Naive thymus-derived CD8-positive, alpha-beta T cell (primary cell): ENCODE data around the gene ETF1. TPM values are rescaled to one million over a fixed set of nuclear protein-coding genes. Genes with fewer than 3 reads are reported as not detected.

Experiments used
- ATAC-seq, 2 donors: fragments of 150-1000 bp; cut with Tn5 transposase in 1 of 2; sonication (Bioruptor Pico), chemical (Tn5 transposase) in 1 of 2; 1 replicate in 1 of 2; 2 replicates in 1 of 2; pipeline ENCODE4 v1.10.0; 2021; ENCODE audit warnings: mild to moderate bottlenecking in 2 of 2, moderate library complexity in 2 of 2
- POLR2A ChIA-PET: fragments of 350-600 bp; sonication (Branson Sonifier 250); formaldehyde crosslinking; loops from one replicate; lab custom pipeline; 2021; ENCODE audit warnings: antibody characterized with exemption; lab: Charles Lee
- DNase-seq, 10 donors: peaks; one replicate each; pipeline versions ENCODE4 v3.0.0 to v3.0.0-alpha.2; 2020 to 2022
- H3K27ac Mint-ChIP-seq, 10 donors: one replicate each; pipeline ENCODE4 v1.8.0; 2020 to 2022; ENCODE audit warnings: mild to moderate bottlenecking in 10 of 10, mixed read lengths in 10 of 10, moderate library complexity in 4 of 10, inconsistent platforms in 1 of 10
- H3K27me3 Mint-ChIP-seq, 5 donors: one replicate each; pipeline ENCODE4 v1.8.0; 2021 to 2022; ENCODE audit warnings: mixed read lengths in 5 of 5
- H3K36me3 Mint-ChIP-seq, 3 donors: one replicate each; pipeline ENCODE4 v1.8.0; 2020 to 2022; ENCODE audit warnings: mixed read lengths in 3 of 3, mild to moderate bottlenecking in 2 of 3, inconsistent platforms in 1 of 3
- H3K4me1 Mint-ChIP-seq, 4 donors: one replicate each; pipeline ENCODE4 v1.8.0; 2021 to 2022; ENCODE audit warnings: mixed read lengths in 4 of 4
- H3K4me3 Mint-ChIP-seq, 10 donors: one replicate each; pipeline ENCODE4 v1.8.0; 2020 to 2022; ENCODE audit warnings: mild to moderate bottlenecking in 10 of 10, mixed read lengths in 10 of 10, moderate library complexity in 6 of 10, inconsistent platforms in 1 of 10
- H3K9me3 Mint-ChIP-seq, 9 donors: one replicate each; pipeline ENCODE4 v1.8.0; 2020 to 2022; ENCODE audit warnings: mixed read lengths in 9 of 9, mild to moderate bottlenecking in 3 of 9, inconsistent platforms in 1 of 9, moderate library complexity in 1 of 9
- polyA plus RNA-seq, 3 donors: library from polyadenylated mRNA; unstranded; fragments of 300-500 nt; fragmentation: Illumina TruSeq; gene quantifications; one replicate each; pipeline ENCODE4 v1.2.3, GENCODE V29; 2021
- total RNA-seq, 8 experiments: library from RNA in 2 of 8; stranded (reverse) in 2 of 8; gene quantifications; one replicate each; pipeline ENCODE4 v1.2.3 and lab custom pipeline; 2021 to 2026

ETF1 gene
- total and polyA plus RNA-seq, 5 experiments from 2014 or later, result 21.5 to 49.0 (median 27.5) TPM

DNA sequence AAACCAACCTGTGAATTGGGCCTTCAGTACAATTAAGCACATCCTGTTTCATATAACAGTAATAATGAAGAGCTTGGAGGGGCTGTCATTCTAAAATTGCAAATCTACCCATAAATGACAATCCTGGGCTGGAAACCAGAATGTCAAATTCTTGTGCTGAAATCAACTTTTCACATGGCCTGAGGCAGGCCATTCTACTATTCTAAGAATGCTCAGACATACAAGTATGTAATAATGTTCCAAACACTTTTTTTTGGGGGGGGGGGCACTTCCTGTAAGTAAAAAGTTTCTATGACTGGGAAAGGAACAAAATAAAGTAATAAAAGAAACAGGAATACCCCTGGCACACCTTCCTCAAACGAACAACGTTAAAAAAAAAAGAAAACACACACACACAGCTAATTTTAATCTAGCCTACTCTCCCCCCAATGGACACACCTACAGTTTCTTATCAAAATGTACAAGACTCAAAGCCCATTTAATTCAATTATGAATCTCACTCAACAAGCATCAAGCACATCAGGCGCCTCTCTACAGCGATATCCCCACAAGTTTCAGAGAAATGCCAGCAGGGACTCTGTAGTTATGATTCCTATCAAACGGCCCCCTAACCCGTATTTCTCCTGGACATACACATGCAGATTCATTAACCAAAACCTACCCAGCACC is 1.4 kb downstream of the ETF1 start:
- no peaks in the 10 kb centered on the region for H3K9me3 Mint-ChIP-seq
- POLR2A ChIA-PET, result interaction anchor here (1.4 to 3.1 kb wide), 4 partner anchors 7 to 76 kb away, joined by 5 to 65 read pairs (median 10); partner anchors contain the start of genes EGR1 and HSPA9
- H3K27me3 Mint-ChIP-seq, result no peaks in the 10 kb centered on the region
- peak overlapping the region; percentile 85 to 100 (median 100) for H3K27ac Mint-ChIP-seq
- peaks cover 35 to 76% (median 69%) of the 10 kb centered on the region in 4 donors for H3K4me1 Mint-ChIP-seq
- no peak for ATAC-seq
- H3K4me3 Mint-ChIP-seq, result peak overlapping the region; percentile 94 to 100 (median 100)
- peaks cover 0 to 16% (median 1%) of the 10 kb centered on the region in 3 donors for H3K36me3 Mint-ChIP-seq
- DNase-seq, result no peak

DNA sequence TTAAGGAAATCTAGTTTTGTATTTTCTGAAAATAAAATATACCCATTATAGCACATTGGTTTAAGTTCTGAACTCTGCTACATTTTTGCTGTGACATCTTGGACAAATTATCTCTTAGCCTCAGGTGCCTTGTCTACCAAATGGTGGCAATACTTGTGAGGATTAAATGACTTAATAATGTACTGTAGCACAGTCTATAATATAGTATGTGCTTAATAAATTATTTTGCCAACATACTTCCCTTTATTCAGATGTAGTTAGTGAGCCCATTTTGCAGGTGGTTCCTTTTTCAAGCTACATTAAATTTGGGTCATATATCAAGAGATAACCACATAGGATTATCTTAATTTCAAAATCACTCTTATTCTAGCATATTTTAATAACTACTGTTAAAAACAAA is 3.2 kb downstream of the ETF1 start:
- Mint-ChIP-seq H3K27ac (peak overlapping the region in 1 of 10 donors; percentile 13), H3K4me1 (peaks cover 32 to 71% (median 64%) of the 10 kb centered on the region in 4 donors), H3K27me3 (no peaks in the 10 kb centered on the region), H3K9me3 (no peaks in the 10 kb centered on the region), H3K36me3 (peaks cover 0 to 23% (median 1%) of the 10 kb centered on the region in 3 donors), H3K4me3 (peak overlapping the region in 3 of 10 donors; percentile 9 to 60 (median 43))
- no peak for DNase-seq
- POLR2A ChIA-PET, result interaction anchor here (0.5 kb wide), 1 partner anchor 15 kb away, joined by 3 read pairs; no protein-coding TSS in a partner anchor
- ATAC-seq, result no peak

DNA sequence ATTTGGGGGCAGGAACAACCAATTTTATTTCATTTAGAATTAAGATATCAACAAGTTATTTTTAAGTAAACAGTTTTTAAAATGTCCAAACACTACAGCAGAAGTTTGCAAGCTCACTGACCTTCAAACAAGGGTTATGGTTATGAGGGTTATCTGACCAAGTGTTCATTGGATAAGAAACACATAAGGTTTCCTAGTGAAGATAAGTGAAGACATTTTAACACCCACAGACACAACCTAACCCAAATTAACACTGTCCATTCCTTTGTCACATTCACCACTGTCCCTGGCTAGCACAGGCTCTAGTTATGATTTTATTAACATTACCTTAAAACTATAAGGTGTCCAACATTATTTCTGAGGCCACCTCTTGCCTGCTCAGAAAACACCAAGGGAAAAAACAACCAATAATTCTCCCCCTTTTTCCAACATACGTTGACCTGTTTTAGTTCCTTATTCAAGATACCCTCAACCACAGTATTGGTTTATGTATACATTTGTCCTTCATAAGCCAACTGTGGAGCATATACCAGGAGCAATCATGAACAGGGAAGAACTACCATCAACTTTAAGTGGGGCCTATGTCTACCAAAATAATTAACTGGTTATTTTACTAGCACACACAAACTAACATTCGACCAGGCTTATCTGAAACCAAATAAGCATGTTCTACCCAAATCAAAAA is 4.0 kb downstream of the ETF1 start:
- Mint-ChIP-seq H3K9me3 (no peaks in the 10 kb centered on the region), H3K4me3 (no peak overlapping the region), H3K36me3 (peaks cover 0 to 30% (median 1%) of the 10 kb centered on the region in 3 donors), H3K27ac (peak overlapping the region in 3 of 10 donors; percentile 13 to 66 (median 39)), H3K4me1 (peaks cover 28 to 70% (median 63%) of the 10 kb centered on the region in 4 donors), H3K27me3 (no peaks in the 10 kb centered on the region)
- DNase-seq, result no peak
- POLR2A ChIA-PET, result interaction anchor here (1.0 kb wide), 1 partner anchor 207 kb away, joined by 3 read pairs; the partner anchor contains the start of gene CDC25C
- ATAC-seq, result no peak

GRCh38 chr5:138536665-138537315 is 6.2 kb downstream of the ETF1 start:
- POLR2A ChIA-PET, result interaction anchor here (0.6 kb wide), 1 partner anchor 13 kb away, joined by 3 read pairs; no protein-coding TSS in a partner anchor
- peak overlapping the region in 4 of 10 donors; percentile 1 to 49 (median 26) for H3K27ac Mint-ChIP-seq
- DNase-seq (peak in 2 of 10 donors; percentile 18 to 28), ATAC-seq (peak; percentile 69 to 85)
- H3K4me3 Mint-ChIP-seq, result no peak overlapping the region
- H3K27me3 Mint-ChIP-seq, result no peaks in the 10 kb centered on the region
- H3K36me3 Mint-ChIP-seq, result peaks cover 0 to 46% (median 6%) of the 10 kb centered on the region in 3 donors
- H3K9me3 Mint-ChIP-seq, result no peaks in the 10 kb centered on the region
- peaks cover 27 to 78% (median 70%) of the 10 kb centered on the region in 4 donors for H3K4me1 Mint-ChIP-seq

GRCh38 chr5:138536215-138536614 is 6.8 kb downstream of the ETF1 start:
- POLR2A ChIA-PET, result no interaction called here
- Mint-ChIP-seq H3K4me3 (no peak overlapping the region), H3K4me1 (peaks cover 29 to 77% (median 69%) of the 10 kb centered on the region in 4 donors), H3K36me3 (peaks cover 0 to 46% (median 6%) of the 10 kb centered on the region in 3 donors), H3K27ac (peak overlapping the region in 3 of 10 donors; percentile 22 to 62 (median 54)), H3K9me3 (no peaks in the 10 kb centered on the region), H3K27me3 (no peaks in the 10 kb centered on the region)
- DNase-seq (no peak), ATAC-seq (peak in 1 of 2 donors; percentile 15)

DNA sequence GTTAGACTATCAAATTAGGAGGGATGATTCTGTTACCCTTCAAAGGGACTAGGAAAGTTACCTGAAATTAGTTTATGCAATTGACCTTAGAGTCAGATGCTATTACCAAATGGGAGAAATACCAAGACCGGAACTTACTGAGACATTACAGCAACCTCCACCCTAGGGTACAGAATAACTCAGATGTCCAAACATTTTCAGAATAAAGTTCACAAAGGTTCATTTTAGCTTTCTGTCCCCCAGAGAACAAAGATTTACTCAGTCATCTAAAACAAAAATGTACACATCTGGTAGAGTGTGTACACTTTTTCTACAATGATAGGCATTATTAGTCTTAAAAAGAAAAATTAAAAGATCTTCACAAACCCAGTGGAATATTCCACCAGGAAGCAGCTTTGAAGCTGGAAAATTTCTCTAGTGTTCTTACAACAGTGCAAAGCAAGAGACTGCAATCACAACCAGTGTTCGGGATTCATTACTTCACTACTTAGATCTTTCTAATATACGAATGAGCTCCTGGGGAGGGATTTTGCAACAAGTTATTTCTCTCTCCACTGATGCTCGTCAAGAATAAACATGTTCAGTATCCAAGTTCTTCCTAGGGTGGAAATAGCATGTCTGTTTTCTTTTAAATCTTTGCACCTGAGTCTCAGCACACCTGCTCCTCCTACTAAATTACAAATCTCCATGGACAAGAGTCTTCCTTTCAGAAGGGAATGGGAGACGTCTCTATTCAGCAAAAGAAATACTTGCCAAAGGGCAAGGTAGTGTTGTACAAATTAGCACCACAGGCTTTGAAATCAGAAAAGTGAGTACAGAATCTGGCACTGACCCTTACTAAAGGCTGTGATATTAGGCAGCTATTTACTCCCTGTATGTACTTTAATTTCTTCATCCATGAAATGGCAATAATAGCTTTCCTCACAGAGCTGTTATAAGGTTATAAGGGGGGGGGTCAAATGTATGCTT is 8.8 kb downstream of the ETF1 start:
- ATAC-seq, result no peak
- Mint-ChIP-seq H3K36me3 (peaks cover 0 to 50% (median 5%) of the 10 kb centered on the region in 3 donors), H3K4me3 (no peak overlapping the region), H3K4me1 (peaks cover 38 to 74% (median 66%) of the 10 kb centered on the region in 4 donors), H3K27me3 (no peaks in the 10 kb centered on the region), H3K27ac (peak overlapping the region in 1 of 10 donors; percentile 19), H3K9me3 (no peaks in the 10 kb centered on the region)
- DNase-seq, result no peak
- POLR2A ChIA-PET, result interaction anchor here (0.6 to 1.6 kb wide), 2 partner anchors 9 to 77 kb away, joined by 3 to 5 read pairs; partner anchors contain the start of gene ETF1

- POLR2A ChIA-PET, result no interaction called here
- ATAC-seq (no peak), DNase-seq (no peak)
- Mint-ChIP-seq H3K4me3 (no peak overlapping the region), H3K27ac (no peak overlapping the region), H3K27me3 (no peaks in the 10 kb centered on the region), H3K4me1 (peaks cover 32 to 67% (median 58%) of the 10 kb centered on the region in 4 donors), H3K9me3 (no peaks in the 10 kb centered on the region), H3K36me3 (peaks cover 0 to 59% (median 5%) of the 10 kb centered on the region in 3 donors)
Observed at GRCh38 chr5:138529812-138530211, 13.2 kb downstream of the ETF1 start.

- H3K9me3 Mint-ChIP-seq, result no peaks in the 10 kb centered on the region
- H3K27ac Mint-ChIP-seq, result peak overlapping the region in 5 of 10 donors; percentile 2 to 49 (median 19)
- peaks cover 29 to 65% (median 49%) of the 10 kb centered on the region in 4 donors for H3K4me1 Mint-ChIP-seq
- POLR2A ChIA-PET, result no interaction called here
- ATAC-seq (no peak), DNase-seq (no peak)
- no peak overlapping the region for H3K4me3 Mint-ChIP-seq
- H3K27me3 Mint-ChIP-seq, result no peaks in the 10 kb centered on the region
- peaks cover 0 to 53% (median 5%) of the 10 kb centered on the region in 3 donors for H3K36me3 Mint-ChIP-seq
Observed at GRCh38 chr5:138528744-138529469, 14.1 kb downstream of the ETF1 start.

- H3K9me3 Mint-ChIP-seq, result no peaks in the 10 kb centered on the region
- H3K4me3 Mint-ChIP-seq, result no peak overlapping the region
- no peak for ATAC-seq
- no peak overlapping the region for H3K27ac Mint-ChIP-seq
- H3K36me3 Mint-ChIP-seq, result peaks cover 0 to 50% (median 3%) of the 10 kb centered on the region in 3 donors
- H3K4me1 Mint-ChIP-seq, result peaks cover 30 to 64% (median 48%) of the 10 kb centered on the region in 4 donors
- no peaks in the 10 kb centered on the region for H3K27me3 Mint-ChIP-seq
- POLR2A ChIA-PET, result no interaction called here
- DNase-seq, result no peak
Observed at GRCh38 chr5:138528208-138528607, 14.8 kb downstream of the ETF1 start.

- DNase-seq (no peak), ATAC-seq (no peak)
- H3K4me3 Mint-ChIP-seq, result no peak overlapping the region
- peaks cover 0 to 46% (median 2%) of the 10 kb centered on the region in 3 donors for H3K36me3 Mint-ChIP-seq
- H3K27me3 Mint-ChIP-seq, result no peaks in the 10 kb centered on the region
- no peaks in the 10 kb centered on the region for H3K9me3 Mint-ChIP-seq
- H3K27ac Mint-ChIP-seq, result peak overlapping the region in 3 of 10 donors; percentile 5 to 68 (median 22)
- POLR2A ChIA-PET, result no interaction called here
- peaks cover 25 to 63% (median 50%) of the 10 kb centered on the region in 4 donors for H3K4me1 Mint-ChIP-seq
Observed at GRCh38 chr5:138527170-138527569, 15.9 kb downstream of the ETF1 start.

DNA sequence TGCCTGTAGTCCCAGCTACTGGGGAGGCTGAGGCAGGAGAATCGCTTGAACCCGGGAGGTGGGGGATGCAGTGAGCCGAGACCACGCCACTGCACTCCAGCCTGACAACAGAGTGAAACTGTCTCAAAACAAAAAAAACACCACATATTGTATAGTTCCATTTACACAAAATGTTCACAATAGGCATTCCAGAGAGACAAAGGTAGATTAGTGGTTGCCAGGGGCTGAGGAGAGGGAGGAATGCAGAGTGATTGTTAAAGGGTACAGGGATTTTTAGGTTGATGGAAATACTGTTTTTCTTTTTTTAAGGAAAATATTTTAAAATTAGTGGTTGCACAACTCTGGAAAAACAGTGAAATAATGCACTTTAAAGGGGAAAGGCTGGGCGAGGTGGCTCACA is 19.6 kb downstream of the ETF1 start:
- Mint-ChIP-seq H3K4me1 (peaks cover 15 to 56% (median 43%) of the 10 kb centered on the region in 4 donors), H3K9me3 (no peaks in the 10 kb centered on the region), H3K36me3 (peaks cover 0 to 41% (median 0%) of the 10 kb centered on the region in 3 donors), H3K27me3 (no peaks in the 10 kb centered on the region), H3K27ac (peak overlapping the region in 3 of 10 donors; percentile 1 to 63 (median 45)), H3K4me3 (no peak overlapping the region)
- no peak for ATAC-seq
- POLR2A ChIA-PET, result no interaction called here
- no peak for DNase-seq
